ENCODE measurements around the gene ACSM6. TPM values are rescaled to one million over a fixed set of nuclear protein-coding genes. Genes with fewer than 3 reads are reported as not detected.

ACSM6 gene
- total RNA-seq, 1 experiment from 2014 or later = not detected

DNA sequence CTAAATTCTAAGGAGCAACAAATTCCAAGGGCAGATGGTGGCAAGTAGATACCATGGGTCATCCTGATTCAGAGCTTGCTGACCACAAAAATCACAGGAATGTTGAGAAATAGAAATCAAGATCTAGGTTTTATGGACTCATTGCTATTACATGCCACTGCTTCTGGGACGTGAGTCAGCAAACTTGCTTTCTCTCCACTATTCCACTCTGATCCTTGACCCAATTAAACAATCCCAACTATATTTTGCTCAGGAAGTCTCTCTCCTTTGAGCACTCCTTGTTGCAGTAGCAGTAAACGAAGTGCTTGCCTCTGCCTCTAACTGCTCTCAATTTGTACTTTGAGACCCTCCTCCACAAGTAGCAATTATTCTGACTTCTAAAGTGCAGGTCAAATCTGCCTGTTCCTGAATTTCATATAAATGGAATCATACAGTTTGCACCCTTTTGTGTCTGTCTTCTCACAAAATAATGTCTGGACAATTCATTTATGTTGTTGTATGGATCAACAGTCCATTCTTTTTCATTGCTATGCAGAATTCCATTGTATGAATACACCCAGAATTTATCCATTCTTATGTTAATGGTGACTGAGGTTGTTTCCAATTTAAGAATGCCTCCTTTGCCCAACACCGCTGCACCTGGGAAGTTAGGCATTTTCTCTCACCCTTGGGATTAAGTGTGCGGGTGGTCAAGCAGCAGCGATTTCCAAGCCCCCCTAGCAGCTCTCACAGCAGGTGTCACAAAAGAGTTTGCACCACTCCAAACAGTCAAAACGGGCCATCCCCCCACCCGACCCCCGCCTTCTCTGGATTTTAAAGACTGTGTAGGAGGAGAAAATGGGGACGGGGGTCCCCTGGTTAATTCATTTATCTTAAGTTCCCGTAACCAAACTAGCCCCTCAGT, 35.9 kb downstream of the ACSM6 start:
- Mint-ChIP-seq H3K27ac (peak overlapping the region; percentile 100), H3K27me3 (ENCODE audit: low read depth) (no peaks in the 10 kb centered on the region)
- TF ChIP-seq ATF1 (CRISPR knock-in tag; IDR thresholded peaks at IDR 0.05) (no peak), ZNF423 (CRISPR knock-in tag; IDR thresholded peaks at IDR 0.05) (peak; percentile 100), ZNF219 (CRISPR knock-in tag; IDR thresholded peaks at IDR 0.05; ENCODE audit: borderline replicate concordance) (no peak), JUN (CRISPR knock-in tag; IDR thresholded peaks at IDR 0.05) (no peak), FOXP1 (CRISPR knock-in tag; IDR thresholded peaks at IDR 0.05; ENCODE audit: borderline replicate concordance) (no peak), ZNF121 (CRISPR knock-in tag; IDR thresholded peaks at IDR 0.05) (no peak), ZBTB21 (CRISPR knock-in tag; IDR thresholded peaks at IDR 0.05; ENCODE audit: borderline replicate concordance) (no peak), ZNF671 (CRISPR knock-in tag; IDR thresholded peaks at IDR 0.05) (peak; percentile 16; the same call in 1 of the 2 replicates), ZNF138 (CRISPR knock-in tag; conservative IDR thresholded peaks at IDR 0.05) (no peak), NFE2L1 (CRISPR knock-in tag; IDR thresholded peaks at IDR 0.05) (no peak), KAT7 (CRISPR knock-in tag; IDR thresholded peaks at IDR 0.05; ENCODE audit: borderline replicate concordance) (no peak), EMX1 (CRISPR knock-in tag; IDR thresholded peaks at IDR 0.05) (peak; percentile 57; the same call in 1 of the 2 replicates), RORB (CRISPR knock-in tag; IDR thresholded peaks at IDR 0.05) (no peak), RELA (CRISPR knock-in tag; IDR thresholded peaks at IDR 0.05; ENCODE audit: borderline replicate concordance) (no peak)
- TF ChIP-seq, protein P1, sequence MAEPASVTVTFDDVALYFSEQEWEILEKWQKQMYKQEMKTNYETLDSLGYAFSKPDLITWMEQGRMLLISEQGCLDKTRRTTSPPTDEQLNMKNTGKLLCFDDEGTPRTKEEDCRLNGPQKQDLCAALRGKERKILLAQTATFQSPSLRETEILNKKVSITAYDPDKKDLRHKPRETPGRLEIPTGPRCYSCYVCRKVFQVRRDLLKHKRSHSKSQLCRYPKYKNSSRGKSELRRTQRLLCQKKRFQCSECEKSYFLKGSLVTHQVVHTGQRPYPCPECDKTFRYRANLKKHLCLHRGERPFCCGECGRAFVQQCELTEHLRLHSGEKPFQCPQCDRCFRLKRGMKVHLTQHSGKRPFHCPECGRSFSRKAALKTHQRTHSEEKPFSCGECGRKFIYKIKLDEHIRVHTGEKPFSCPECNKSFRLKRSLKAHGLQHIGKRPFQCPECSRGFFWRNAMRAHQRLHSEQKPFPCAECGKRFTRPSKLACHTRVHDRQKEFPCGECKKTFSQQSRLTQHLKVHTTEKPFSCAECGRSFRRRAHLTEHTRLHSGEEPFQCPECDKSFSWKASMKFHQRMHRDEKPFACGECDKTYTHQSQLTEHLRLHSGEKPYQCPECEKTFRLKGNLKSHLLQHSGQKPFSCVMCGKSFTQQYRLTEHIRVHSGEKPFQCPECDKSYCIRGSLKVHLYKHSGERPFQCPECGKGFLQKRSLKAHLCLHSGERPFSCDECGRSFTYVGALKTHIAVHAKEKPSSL (CRISPR knock-in tag; conservative IDR thresholded peaks at IDR 0.05) = no peak
- TF ChIP-seq, protein P2, sequence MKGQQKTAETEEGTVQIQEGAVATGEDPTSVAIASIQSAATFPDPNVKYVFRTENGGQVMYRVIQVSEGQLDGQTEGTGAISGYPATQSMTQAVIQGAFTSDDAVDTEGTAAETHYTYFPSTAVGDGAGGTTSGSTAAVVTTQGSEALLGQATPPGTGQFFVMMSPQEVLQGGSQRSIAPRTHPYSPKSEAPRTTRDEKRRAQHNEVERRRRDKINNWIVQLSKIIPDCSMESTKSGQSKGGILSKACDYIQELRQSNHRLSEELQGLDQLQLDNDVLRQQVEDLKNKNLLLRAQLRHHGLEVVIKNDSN (CRISPR knock-in tag; IDR thresholded peaks at IDR 0.05) = no peak
- TF ChIP-seq, protein P3, sequence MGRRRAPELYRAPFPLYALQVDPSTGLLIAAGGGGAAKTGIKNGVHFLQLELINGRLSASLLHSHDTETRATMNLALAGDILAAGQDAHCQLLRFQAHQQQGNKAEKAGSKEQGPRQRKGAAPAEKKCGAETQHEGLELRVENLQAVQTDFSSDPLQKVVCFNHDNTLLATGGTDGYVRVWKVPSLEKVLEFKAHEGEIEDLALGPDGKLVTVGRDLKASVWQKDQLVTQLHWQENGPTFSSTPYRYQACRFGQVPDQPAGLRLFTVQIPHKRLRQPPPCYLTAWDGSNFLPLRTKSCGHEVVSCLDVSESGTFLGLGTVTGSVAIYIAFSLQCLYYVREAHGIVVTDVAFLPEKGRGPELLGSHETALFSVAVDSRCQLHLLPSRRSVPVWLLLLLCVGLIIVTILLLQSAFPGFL (CRISPR knock-in tag; IDR thresholded peaks at IDR 0.05; ENCODE audit: borderline replicate concordance) = no peak
- TF ChIP-seq, protein P4, sequence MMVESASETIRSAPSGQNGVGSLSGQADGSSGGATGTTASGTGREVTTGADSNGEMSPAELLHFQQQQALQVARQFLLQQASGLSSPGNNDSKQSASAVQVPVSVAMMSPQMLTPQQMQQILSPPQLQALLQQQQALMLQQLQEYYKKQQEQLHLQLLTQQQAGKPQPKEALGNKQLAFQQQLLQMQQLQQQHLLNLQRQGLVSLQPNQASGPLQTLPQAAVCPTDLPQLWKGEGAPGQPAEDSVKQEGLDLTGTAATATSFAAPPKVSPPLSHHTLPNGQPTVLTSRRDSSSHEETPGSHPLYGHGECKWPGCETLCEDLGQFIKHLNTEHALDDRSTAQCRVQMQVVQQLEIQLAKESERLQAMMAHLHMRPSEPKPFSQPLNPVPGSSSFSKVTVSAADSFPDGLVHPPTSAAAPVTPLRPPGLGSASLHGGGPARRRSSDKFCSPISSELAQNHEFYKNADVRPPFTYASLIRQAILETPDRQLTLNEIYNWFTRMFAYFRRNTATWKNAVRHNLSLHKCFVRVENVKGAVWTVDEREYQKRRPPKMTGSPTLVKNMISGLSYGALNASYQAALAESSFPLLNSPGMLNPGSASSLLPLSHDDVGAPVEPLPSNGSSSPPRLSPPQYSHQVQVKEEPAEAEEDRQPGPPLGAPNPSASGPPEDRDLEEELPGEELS (CRISPR knock-in tag; IDR thresholded peaks at IDR 0.05) = peak; percentile 70; the same call in 1 of the 2 replicates
- TF ChIP-seq, protein P5, sequence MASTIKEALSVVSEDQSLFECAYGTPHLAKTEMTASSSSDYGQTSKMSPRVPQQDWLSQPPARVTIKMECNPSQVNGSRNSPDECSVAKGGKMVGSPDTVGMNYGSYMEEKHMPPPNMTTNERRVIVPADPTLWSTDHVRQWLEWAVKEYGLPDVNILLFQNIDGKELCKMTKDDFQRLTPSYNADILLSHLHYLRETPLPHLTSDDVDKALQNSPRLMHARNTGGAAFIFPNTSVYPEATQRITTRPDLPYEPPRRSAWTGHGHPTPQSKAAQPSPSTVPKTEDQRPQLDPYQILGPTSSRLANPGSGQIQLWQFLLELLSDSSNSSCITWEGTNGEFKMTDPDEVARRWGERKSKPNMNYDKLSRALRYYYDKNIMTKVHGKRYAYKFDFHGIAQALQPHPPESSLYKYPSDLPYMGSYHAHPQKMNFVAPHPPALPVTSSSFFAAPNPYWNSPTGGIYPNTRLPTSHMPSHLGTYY (CRISPR knock-in tag; IDR thresholded peaks at IDR 0.05) = no peak
- TF ChIP-seq, protein P6, sequence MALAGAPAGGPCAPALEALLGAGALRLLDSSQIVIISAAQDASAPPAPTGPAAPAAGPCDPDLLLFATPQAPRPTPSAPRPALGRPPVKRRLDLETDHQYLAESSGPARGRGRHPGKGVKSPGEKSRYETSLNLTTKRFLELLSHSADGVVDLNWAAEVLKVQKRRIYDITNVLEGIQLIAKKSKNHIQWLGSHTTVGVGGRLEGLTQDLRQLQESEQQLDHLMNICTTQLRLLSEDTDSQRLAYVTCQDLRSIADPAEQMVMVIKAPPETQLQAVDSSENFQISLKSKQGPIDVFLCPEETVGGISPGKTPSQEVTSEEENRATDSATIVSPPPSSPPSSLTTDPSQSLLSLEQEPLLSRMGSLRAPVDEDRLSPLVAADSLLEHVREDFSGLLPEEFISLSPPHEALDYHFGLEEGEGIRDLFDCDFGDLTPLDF (CRISPR knock-in tag; IDR thresholded peaks at IDR 0.05) = no peak
- TF ChIP-seq, protein P7, sequence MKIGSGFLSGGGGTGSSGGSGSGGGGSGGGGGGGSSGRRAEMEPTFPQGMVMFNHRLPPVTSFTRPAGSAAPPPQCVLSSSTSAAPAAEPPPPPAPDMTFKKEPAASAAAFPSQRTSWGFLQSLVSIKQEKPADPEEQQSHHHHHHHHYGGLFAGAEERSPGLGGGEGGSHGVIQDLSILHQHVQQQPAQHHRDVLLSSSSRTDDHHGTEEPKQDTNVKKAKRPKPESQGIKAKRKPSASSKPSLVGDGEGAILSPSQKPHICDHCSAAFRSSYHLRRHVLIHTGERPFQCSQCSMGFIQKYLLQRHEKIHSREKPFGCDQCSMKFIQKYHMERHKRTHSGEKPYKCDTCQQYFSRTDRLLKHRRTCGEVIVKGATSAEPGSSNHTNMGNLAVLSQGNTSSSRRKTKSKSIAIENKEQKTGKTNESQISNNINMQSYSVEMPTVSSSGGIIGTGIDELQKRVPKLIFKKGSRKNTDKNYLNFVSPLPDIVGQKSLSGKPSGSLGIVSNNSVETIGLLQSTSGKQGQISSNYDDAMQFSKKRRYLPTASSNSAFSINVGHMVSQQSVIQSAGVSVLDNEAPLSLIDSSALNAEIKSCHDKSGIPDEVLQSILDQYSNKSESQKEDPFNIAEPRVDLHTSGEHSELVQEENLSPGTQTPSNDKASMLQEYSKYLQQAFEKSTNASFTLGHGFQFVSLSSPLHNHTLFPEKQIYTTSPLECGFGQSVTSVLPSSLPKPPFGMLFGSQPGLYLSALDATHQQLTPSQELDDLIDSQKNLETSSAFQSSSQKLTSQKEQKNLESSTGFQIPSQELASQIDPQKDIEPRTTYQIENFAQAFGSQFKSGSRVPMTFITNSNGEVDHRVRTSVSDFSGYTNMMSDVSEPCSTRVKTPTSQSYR (CRISPR knock-in tag; IDR thresholded peaks at IDR 0.05) = no peak

More for the DNA sequence above, 35.9 kb downstream of the ACSM6 start:
- DNase-seq (ENCODE audit: low spot score) (peak; percentile 66), ATAC-seq (peak; percentile 36)
- ChIA-PET POLR2A (interaction anchor here (1.9 kb wide), 1 partner anchor 13 kb away, joined by 9 read pairs; no protein-coding TSS in a partner anchor), CTCF (interaction anchor here (0.8 to 4.1 kb wide), 6 partner anchors 13 to 266 kb away, joined by 3 to 29 read pairs (median 4); no protein-coding TSS in a partner anchor)
- Mint-ChIP-seq H3K4me3 (peak overlapping the region; percentile 45), H3K36me3 (peaks cover 14% of the 10 kb centered on the region), H3K4me1 (peaks cover 57% of the 10 kb centered on the region), H3K9me3 (peaks cover 10% of the 10 kb centered on the region)

Data from WTC11 (cell line).